HCT116 (cell line): ENCODE results near the gene SMIM45.

Experiments used
- ATAC-seq: fragments of 200-7000 bp; cut with Tn5 transposase; 2 replicates; pipeline ENCODE4 v1.9.1; 2020; ENCODE audit warnings: mild to moderate bottlenecking, moderate library complexity
- BruUV-seq: library from RNA; stranded (reverse); fragments of 400-500 nt; replicated peaks from 2 replicates; lab custom pipeline; 2021; lab: Mats Ljungman, UMichigan
- CTCF ChIA-PET: fragments of 300-600 bp; sonication (Branson Sonifier 250); formaldehyde crosslinking; loops from one replicate; lab custom pipeline; 2021; ENCODE audit warnings: antibody characterized with exemption; lab: Charles Lee
- POLR2A ChIA-PET: fragments of 300-600, 350-600 bp; sonication (Branson Sonifier 250); formaldehyde crosslinking; loops from one replicate; lab custom pipeline; 2021; ENCODE audit warnings: antibody characterized with exemption; lab: Charles Lee
- RAD21 ChIA-PET, 2 experiments: fragments of 300-600 bp; sonication (Branson Sonifier 250); formaldehyde crosslinking; loops; one replicate each; lab custom pipeline; 2023; ENCODE audit warnings: low total read pairs in 2 of 2; ENCODE audit not compliant: uncharacterized antibody in 2 of 2, unreplicated experiment in 2 of 2, low non-redundant PET in 1 of 2; lab: Charles Lee
- DNase-seq: peaks from one replicate; pipeline ENCODE4 v3.0.0-alpha.2; 2010; ENCODE audit warnings: low read depth, low spot score
- H2AFZ ChIP-seq: fragments of 200-600 bp; shearing (Covaris generic), sonication (generic); 2 replicates; pipeline ENCODE4 v1.6.1; 2017; ENCODE audit warnings: low read depth, mixed run types, mixed read lengths, antibody characterized with exemption, low read length; ENCODE audit not compliant: poor library complexity, severe bottlenecking
- H3K27ac ChIP-seq: 2 replicates; pipeline ENCODE4 v1.5.1; 2012; ENCODE audit warnings: low read depth, low read length
- H3K27me3 ChIP-seq: fragments of 200-600 bp; sonication (generic); 2 replicates; pipeline ENCODE4 v1.6.1; 2016; ENCODE audit warnings: mixed run types, low read length, mixed read lengths; ENCODE audit not compliant: insufficient read depth
- H3K36me3 ChIP-seq, 2 experiments: fragments of 200-500 bp in 1 of 2; fragments of 200-600 bp in 1 of 2; sonication (Bioruptor generic) in 1 of 2; sonication (generic) in 1 of 2; 2 replicates each; pipeline versions ENCODE4 v1.5.1 to v1.6.1; 2014 to 2016; ENCODE audit warnings: low read length in 2 of 2, inconsistent platforms in 1 of 2, mixed read lengths in 1 of 2, mixed run types in 1 of 2; ENCODE audit not compliant: insufficient read depth in 2 of 2, control insufficient read depth in 1 of 2
- H3K4me1 ChIP-seq, 2 experiments: fragments of 200-600 bp in 1 of 2; sonication (generic) in 1 of 2; 2 replicates each; pipeline versions ENCODE4 v1.5.1 to v1.6.1; 2012 to 2017; ENCODE audit warnings: low read length in 2 of 2, inconsistent platforms in 1 of 2, mild to moderate bottlenecking in 1 of 2, mixed read lengths in 1 of 2, mixed run types in 1 of 2, moderate library complexity in 1 of 2; ENCODE audit not compliant: insufficient read depth in 2 of 2, control insufficient read depth in 1 of 2
- H3K4me2 ChIP-seq: fragments of 200-600 bp; sonication (generic); 2 replicates; pipeline ENCODE4 v1.6.1; 2017; ENCODE audit warnings: mixed run types, low read length, mixed read lengths
- H3K4me3 ChIP-seq, 2 experiments: fragments of 200-600 bp in 1 of 2; sonication (generic) in 1 of 2; replicated peaks in 1 of 2; 2 replicates each; pipeline ENCODE4 v1.5.1; 2011 to 2016; ENCODE audit warnings: low read length in 2 of 2, control low read depth in 1 of 2, low read depth in 1 of 2, mild to moderate bottlenecking in 1 of 2, mixed read lengths in 1 of 2, mixed run types in 1 of 2
- H3K79me2 ChIP-seq: fragments of 200-600 bp; sonication (generic); 2 replicates; pipeline ENCODE4 v1.6.1; 2017; ENCODE audit warnings: mild to moderate bottlenecking, mixed run types, low read length, moderate library complexity, mixed read lengths; ENCODE audit not compliant: insufficient read depth
- H3K9ac ChIP-seq: fragments of 200-600 bp; sonication (generic); 2 replicates; pipeline ENCODE4 v1.6.1; 2016; ENCODE audit warnings: low read length, mixed read lengths
- H3K9me2 ChIP-seq: fragments of 200-600 bp; sonication (generic), shearing (Covaris generic); 2 replicates; pipeline ENCODE4 v1.6.1; 2017; ENCODE audit warnings: mixed run types, mild to moderate bottlenecking, moderate library complexity; ENCODE audit not compliant: insufficient read depth
- H3K9me3 ChIP-seq, 2 experiments: fragments of 200-500 bp in 1 of 2; fragments of 200-600 bp in 1 of 2; sonication (Bioruptor generic) in 1 of 2; sonication (generic) in 1 of 2; 2 replicates each; pipeline ENCODE4 v1.6.1; 2014 to 2017; ENCODE audit warnings: low read length in 2 of 2, mixed read lengths in 2 of 2, inconsistent platforms in 1 of 2, low read depth in 1 of 2, mild to moderate bottlenecking in 1 of 2, mixed run types in 1 of 2, moderate library complexity in 1 of 2; ENCODE audit not compliant: control insufficient read depth in 1 of 2, insufficient read depth in 1 of 2
- H4K20me1 ChIP-seq: fragments of 200-600 bp; sonication (generic), shearing (Covaris generic); 2 replicates; pipeline ENCODE4 v1.6.1; 2017; ENCODE audit warnings: mixed run types, mild to moderate bottlenecking, moderate library complexity; ENCODE audit not compliant: insufficient read depth
- CBX3 ChIP-seq: IDR thresholded peaks from 2 replicates; pipeline ENCODE4 v1.6.1; 2012; ENCODE audit warnings: low read depth
- EGR1 ChIP-seq: IDR thresholded peaks from 2 replicates; pipeline ENCODE4 v1.6.1; 2012; ENCODE audit warnings: low read depth
- ELF1 ChIP-seq: IDR thresholded peaks from 2 replicates; pipeline ENCODE4 v1.6.1; 2012; ENCODE audit warnings: low read depth, borderline replicate concordance
- EZH2 ChIP-seq: fragments of 200-600 bp; sonication (generic); IDR thresholded peaks from 2 replicates; pipeline ENCODE4 v1.6.1; 2017; ENCODE audit warnings: antibody characterized with exemption, mixed run types
- JUND ChIP-seq: IDR thresholded peaks from 2 replicates; pipeline ENCODE4 v1.6.1; 2012
- POLR2A ChIP-seq: IDR thresholded peaks from 2 replicates; pipeline ENCODE4 v1.7.0; 2011; ENCODE audit warnings: borderline replicate concordance; ENCODE audit not compliant: insufficient read depth, insufficient read length; ENCODE audit errors: extremely low read depth
- POLR2AphosphoS5 ChIP-seq: IDR thresholded peaks from 2 replicates; pipeline ENCODE4 v1.6.1; 2011; ENCODE audit warnings: mild to moderate bottlenecking, low read depth, low read length, moderate library complexity
- RAD21 ChIP-seq: IDR thresholded peaks from 2 replicates; pipeline ENCODE4 v1.6.1; 2012; ENCODE audit warnings: low read depth, mild to moderate bottlenecking
- SIN3A ChIP-seq: IDR thresholded peaks from 2 replicates; pipeline ENCODE4 v1.6.1; 2012; ENCODE audit warnings: low read depth
- SP1 ChIP-seq: IDR thresholded peaks from 2 replicates; pipeline ENCODE4 v1.6.1; 2012; ENCODE audit warnings: low read depth
- SRF ChIP-seq: IDR thresholded peaks from 2 replicates; pipeline ENCODE4 v1.6.1; 2012; ENCODE audit warnings: low read depth
- TCF7L2 ChIP-seq: IDR thresholded peaks from 2 replicates; pipeline ENCODE4 v1.7.0; 2011; ENCODE audit warnings: borderline replicate concordance, inconsistent platforms; ENCODE audit not compliant: insufficient read depth, insufficient read length; ENCODE audit errors: extremely low read depth
- YY1 ChIP-seq: IDR thresholded peaks from 2 replicates; pipeline ENCODE4 v1.6.1; 2011; ENCODE audit warnings: low read length, low read depth, moderate library complexity, mild to moderate bottlenecking; ENCODE audit not compliant: insufficient replicate concordance; ENCODE audit errors: extremely low read depth
- ZFX ChIP-seq: fragments of 450-650 bp; IDR thresholded peaks from 2 replicates; pipeline ENCODE4 v1.6.1; 2017
- ZNF274 ChIP-seq: fragments of 200-500 bp; sonication (Bioruptor generic); IDR thresholded peaks from 2 replicates; pipeline ENCODE4 v1.6.1; 2014; ENCODE audit warnings: mild to moderate bottlenecking, low read depth, low read length, inconsistent platforms
- intact Hi-C: fragments of 100-400 bp; cut with micrococcal nuclease; formaldehyde crosslinking; loops from 2 replicates; pipeline ENCODE4 v1.10.0; 2022
- TF ChIP-seq, protein P1 (sequence below): IDR thresholded peaks from 2 replicates; pipeline ENCODE4 v1.6.1; 2011; ENCODE audit warnings: mild to moderate bottlenecking, low read length, moderate library complexity; ENCODE audit not compliant: insufficient replicate concordance; ENCODE audit errors: extremely low read depth
- TF ChIP-seq, protein P2 (sequence below): IDR thresholded peaks from 2 replicates; pipeline ENCODE4 v1.6.1; 2012
- TF ChIP-seq, protein P3 (sequence below), 3 experiments: fragments of 200-600 bp in 1 of 3; sonication (generic) in 1 of 3; IDR thresholded peaks in 2 of 3; conservative IDR thresholded peaks in 1 of 3; 2 replicates each; pipeline ENCODE4 v1.5.1; 2012 to 2017; ENCODE audit warnings: low read depth in 2 of 3, low read length in 2 of 3, antibody characterized with exemption in 1 of 3, borderline replicate concordance in 1 of 3, control low read depth in 1 of 3, mild to moderate bottlenecking in 1 of 3, mixed read lengths in 1 of 3, mixed run types in 1 of 3, moderate library complexity in 1 of 3; ENCODE audit not compliant: insufficient read depth in 1 of 3

The SMIM45 gene

DNA sequence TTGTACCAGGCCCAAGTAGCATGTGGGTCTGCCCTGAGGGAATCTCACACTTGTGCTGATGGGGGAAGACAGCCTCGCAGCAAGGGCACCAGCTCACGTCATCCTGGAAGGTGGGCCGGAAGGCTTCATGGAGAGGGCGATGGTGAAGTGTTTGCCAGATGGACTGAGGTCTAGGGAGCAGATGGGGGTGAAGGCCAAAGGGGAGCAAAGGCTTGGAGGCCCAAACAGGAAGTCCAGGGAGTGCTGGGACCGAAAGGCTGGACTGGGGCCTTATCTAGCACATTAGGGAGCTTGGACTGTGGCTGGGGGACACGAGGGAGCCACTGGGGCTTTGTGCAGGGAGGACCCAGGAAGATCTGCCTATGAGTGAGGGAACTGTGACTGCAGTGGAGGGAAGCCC, 24.1 kb upstream of the SMIM45 start:
- H3K9me3 ChIP-seq = no peaks in the 10 kb centered on the region
- no peak overlapping the region for H3K9ac ChIP-seq
- H3K79me2 ChIP-seq = no peaks in the 10 kb centered on the region
- ATAC-seq = no peak
- 0 out of 2 replicates have a peak overlapping the region, but pooled peaks have one; percentile 4 for H3K27ac ChIP-seq
- no TSS peak for BruUV-seq
- CTCF ChIA-PET = no interaction called here
- H3K4me1 ChIP-seq = peaks cover 2 to 7% of the 10 kb centered on the region in 2 experiments; a peak in 1 of 4 replicates
- no peaks in the 10 kb centered on the region for H4K20me1 ChIP-seq
- no peak for TF ChIP-seq SIN3A
- no peak for TF ChIP-seq EGR1
- no peak for TF ChIP-seq EZH2
- TF ChIP-seq RAD21 = no peak
- TF ChIP-seq POLR2A = no peak
- TF ChIP-seq SRF = no peak
- no peak for TF ChIP-seq CBX3
- no peak for TF ChIP-seq ZFX
- TF ChIP-seq JUND = no peak
- TF ChIP-seq YY1 = no peak
- no peak for TF ChIP-seq TCF7L2
- TF ChIP-seq, protein P1, sequence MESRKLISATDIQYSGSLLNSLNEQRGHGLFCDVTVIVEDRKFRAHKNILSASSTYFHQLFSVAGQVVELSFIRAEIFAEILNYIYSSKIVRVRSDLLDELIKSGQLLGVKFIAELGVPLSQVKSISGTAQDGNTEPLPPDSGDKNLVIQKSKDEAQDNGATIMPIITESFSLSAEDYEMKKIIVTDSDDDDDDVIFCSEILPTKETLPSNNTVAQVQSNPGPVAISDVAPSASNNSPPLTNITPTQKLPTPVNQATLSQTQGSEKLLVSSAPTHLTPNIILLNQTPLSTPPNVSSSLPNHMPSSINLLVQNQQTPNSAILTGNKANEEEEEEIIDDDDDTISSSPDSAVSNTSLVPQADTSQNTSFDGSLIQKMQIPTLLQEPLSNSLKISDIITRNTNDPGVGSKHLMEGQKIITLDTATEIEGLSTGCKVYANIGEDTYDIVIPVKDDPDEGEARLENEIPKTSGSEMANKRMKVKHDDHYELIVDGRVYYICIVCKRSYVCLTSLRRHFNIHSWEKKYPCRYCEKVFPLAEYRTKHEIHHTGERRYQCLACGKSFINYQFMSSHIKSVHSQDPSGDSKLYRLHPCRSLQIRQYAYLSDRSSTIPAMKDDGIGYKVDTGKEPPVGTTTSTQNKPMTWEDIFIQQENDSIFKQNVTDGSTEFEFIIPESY = no peak
- no peak for TF ChIP-seq SP1
- TF ChIP-seq, protein P2, sequence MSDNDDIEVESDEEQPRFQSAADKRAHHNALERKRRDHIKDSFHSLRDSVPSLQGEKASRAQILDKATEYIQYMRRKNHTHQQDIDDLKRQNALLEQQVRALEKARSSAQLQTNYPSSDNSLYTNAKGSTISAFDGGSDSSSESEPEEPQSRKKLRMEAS = no peak
- TF ChIP-seq ZNF274 = no peak
- no peak for TF ChIP-seq POLR2AphosphoS5
- no peak for TF ChIP-seq ELF1
- TF ChIP-seq, protein P3, sequence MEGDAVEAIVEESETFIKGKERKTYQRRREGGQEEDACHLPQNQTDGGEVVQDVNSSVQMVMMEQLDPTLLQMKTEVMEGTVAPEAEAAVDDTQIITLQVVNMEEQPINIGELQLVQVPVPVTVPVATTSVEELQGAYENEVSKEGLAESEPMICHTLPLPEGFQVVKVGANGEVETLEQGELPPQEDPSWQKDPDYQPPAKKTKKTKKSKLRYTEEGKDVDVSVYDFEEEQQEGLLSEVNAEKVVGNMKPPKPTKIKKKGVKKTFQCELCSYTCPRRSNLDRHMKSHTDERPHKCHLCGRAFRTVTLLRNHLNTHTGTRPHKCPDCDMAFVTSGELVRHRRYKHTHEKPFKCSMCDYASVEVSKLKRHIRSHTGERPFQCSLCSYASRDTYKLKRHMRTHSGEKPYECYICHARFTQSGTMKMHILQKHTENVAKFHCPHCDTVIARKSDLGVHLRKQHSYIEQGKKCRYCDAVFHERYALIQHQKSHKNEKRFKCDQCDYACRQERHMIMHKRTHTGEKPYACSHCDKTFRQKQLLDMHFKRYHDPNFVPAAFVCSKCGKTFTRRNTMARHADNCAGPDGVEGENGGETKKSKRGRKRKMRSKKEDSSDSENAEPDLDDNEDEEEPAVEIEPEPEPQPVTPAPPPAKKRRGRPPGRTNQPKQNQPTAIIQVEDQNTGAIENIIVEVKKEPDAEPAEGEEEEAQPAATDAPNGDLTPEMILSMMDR (IDR thresholded peaks at IDR 0.05 in 2 of 3, conservative IDR thresholded peaks at IDR 0.05 in 1 of 3; ENCODE audit: borderline replicate concordance in 1 of 3, insufficient read depth in 1 of 3, low read depth in 2 of 3, low read length in 2 of 3) = no peak
- TF ChIP-seq, all 23 proteins: peak for 0
- H2AFZ ChIP-seq = no peak overlapping the region
- ChIA-PET RAD21 (no interaction called here), POLR2A (no interaction called here)
- H3K36me3 ChIP-seq = no peaks in the 10 kb centered on the region
- no peak for DNase-seq
- H3K27me3 ChIP-seq = no peaks in the 10 kb centered on the region
- no peak overlapping the region for H3K4me2 ChIP-seq
- no peak overlapping the region for H3K4me3 ChIP-seq
- no peaks in the 10 kb centered on the region for H3K9me2 ChIP-seq
- intact Hi-C loops = no loop called here
